RWPE1 (cell line): ENCODE data around the gene RGS3.

Source experiments
- CTCF ChIA-PET: fragments of 350-600 bp; sonication (Branson Sonifier 250); formaldehyde crosslinking; extraction: SDS; loops from one replicate; lab custom pipeline; 2021; lab: Yijun Ruan, JAX
- POLR2A ChIA-PET: fragments of 400-600 bp; formaldehyde crosslinking; extraction: SDS; loops from one replicate; lab custom pipeline; 2020; ENCODE audit warnings: antibody characterized with exemption; ENCODE audit not compliant: low non-redundant PET; lab: Yijun Ruan, JAX
- DNase-seq: peaks from one replicate; pipeline ENCODE4 v3.0.0; 2012; ENCODE audit warnings: low spot score
- H3K27ac ChIP-seq: fragments of 450-650 bp; 2 replicates; pipeline ENCODE4 v1.5.1; 2017
- TF ChIP-seq, protein P1 (sequence below): fragments of 450-650 bp; conservative IDR thresholded peaks from 2 replicates; pipeline ENCODE4 v1.5.1; 2017; ENCODE audit warnings: low read depth, mild to moderate bottlenecking

The RGS3 gene

DNA sequence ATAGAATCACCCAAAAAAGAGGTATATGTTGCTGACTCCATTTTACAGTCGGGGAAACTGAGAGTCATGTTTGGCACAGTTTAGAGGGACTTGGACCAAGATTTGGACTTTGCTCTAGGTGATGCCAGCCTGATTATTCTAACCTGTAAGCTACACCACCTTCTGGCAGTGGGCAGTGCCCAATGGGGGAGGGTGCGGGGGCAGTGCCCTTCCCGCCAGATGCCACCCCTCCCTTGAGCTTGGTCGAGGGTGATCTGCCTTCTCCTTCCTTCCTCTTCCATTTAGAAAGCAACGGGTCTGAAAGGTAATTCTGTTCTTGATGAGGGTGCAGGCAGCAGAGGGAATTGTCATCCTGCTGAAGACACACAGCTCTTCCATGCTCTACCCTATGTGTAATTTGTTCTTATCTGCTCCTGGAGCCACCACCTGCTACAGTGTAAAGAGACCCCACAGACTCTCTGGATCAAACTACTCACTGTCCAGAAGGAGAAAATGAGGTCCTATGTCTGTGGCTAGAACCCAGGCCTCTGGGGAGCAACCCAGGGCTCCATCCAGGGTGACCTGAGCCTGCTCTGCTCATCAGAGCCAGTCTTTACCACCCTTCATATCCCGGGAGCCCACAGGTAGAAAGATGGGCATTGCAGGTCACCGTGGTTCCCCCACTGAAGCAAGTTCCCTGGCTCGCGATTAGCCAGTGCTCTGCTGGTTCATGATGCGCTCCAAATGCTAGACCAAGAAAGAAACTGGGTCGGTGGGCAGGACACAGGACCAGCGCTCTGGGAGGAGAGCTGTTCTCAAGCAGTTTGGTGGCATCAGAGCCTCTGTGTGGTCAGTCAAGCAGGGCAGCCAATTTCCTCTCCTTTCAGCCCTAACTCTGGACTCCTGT is 156.2 kb downstream of the RGS3 start:
- TF ChIP-seq, protein P1, sequence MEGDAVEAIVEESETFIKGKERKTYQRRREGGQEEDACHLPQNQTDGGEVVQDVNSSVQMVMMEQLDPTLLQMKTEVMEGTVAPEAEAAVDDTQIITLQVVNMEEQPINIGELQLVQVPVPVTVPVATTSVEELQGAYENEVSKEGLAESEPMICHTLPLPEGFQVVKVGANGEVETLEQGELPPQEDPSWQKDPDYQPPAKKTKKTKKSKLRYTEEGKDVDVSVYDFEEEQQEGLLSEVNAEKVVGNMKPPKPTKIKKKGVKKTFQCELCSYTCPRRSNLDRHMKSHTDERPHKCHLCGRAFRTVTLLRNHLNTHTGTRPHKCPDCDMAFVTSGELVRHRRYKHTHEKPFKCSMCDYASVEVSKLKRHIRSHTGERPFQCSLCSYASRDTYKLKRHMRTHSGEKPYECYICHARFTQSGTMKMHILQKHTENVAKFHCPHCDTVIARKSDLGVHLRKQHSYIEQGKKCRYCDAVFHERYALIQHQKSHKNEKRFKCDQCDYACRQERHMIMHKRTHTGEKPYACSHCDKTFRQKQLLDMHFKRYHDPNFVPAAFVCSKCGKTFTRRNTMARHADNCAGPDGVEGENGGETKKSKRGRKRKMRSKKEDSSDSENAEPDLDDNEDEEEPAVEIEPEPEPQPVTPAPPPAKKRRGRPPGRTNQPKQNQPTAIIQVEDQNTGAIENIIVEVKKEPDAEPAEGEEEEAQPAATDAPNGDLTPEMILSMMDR: no peak
- DNase-seq: no peak
- H3K27ac ChIP-seq: peak overlapping the region; percentile 86
- POLR2A ChIA-PET: no interaction called here
- CTCF ChIA-PET: interaction anchor here (0.6 kb wide), 2 partner anchors 172 to 1354 kb away, joined by 3 to 4 read pairs; no protein-coding TSS in a partner anchor

- DNase-seq: peak; percentile 96
- ChIA-PET POLR2A (no interaction called here), CTCF (interaction anchor here (0.6 kb wide), 1 partner anchor 47 kb away, joined by 3 read pairs; no protein-coding TSS in a partner anchor)
- H3K27ac ChIP-seq: peak overlapping the region; percentile 86
- TF ChIP-seq, protein P1: no peak
Measured at GRCh38 chr9:113620377-113621161, 157.0 kb downstream of the RGS3 start.

- POLR2A ChIA-PET: no interaction called here
- TF ChIP-seq, protein P1: no peak
- no peak for DNase-seq
- H3K27ac ChIP-seq: peak overlapping the region; percentile 86
- CTCF ChIA-PET: interaction anchor here (0.5 to 1.8 kb wide), 4 partner anchors 10 to 208 kb away, joined by 3 to 4 read pairs (median 3); no protein-coding TSS in a partner anchor
Measured at GRCh38 chr9:113621309-113621791, 157.8 kb downstream of the RGS3 start.

DNA sequence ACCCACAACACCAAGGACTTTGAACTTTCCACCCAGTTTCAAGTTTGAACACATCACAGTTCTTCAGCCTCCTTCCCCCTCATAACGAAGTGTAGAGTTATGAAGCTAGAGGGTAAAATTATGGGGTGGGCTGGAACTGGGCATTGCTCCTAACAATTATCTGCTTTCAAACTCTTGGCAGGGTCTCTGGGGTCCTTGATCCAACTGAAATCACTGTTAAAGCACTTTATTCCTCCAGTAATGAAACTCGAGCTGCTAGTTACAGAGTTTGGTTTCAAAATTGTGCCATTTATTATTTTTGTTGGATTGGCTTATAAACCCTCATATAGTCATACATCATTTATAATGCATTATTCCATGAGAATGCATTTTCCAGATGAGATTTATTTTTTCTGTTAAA is 158.5 kb downstream of the RGS3 start:
- CTCF ChIA-PET: interaction anchor here (0.5 to 1.8 kb wide), 4 partner anchors 10 to 209 kb away, joined by 3 to 4 read pairs (median 4); no protein-coding TSS in a partner anchor

DNA sequence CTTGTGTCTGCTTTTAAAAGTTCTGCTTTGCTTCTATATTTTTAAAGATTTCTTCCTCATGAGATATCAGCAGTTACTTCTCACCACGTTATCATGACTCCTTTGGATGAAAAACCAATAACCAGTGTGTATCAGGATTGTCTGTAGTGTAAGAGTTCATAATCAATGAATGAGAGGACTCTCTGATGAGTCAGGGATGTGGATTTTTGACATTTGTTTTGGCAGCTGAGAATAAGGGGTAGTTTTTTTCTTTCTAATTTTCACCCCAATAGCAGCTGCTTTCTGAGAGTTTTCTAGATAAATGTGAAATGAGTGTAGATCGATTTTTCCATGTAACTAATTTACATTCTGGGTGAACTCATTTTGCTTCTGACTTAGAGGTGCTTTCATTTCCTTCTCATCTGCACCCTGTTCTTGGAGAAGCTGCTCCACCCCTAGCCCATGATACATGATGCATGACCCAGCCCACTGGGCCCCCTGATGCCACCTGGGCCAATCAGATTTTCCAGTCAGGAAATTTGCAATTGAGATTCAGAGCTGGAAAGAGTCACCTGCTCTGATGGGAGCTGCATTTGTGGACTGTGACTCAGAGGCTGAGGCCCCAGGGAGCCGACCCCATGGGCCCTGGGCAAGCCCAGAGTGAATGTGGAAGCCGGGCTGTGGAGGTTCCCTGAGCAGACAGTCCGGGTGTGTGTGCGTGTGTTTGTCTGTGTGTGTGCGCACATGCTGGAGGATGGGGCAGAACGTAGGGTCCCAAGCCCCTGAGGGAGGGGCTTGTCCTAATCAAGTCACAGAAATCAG is 159.3 kb downstream of the RGS3 start:
- H3K27ac ChIP-seq: peak overlapping the region; percentile 44
- POLR2A ChIA-PET: no interaction called here
- peak; percentile 94 for DNase-seq
- CTCF ChIA-PET: interaction anchor here (0.5 to 1.8 kb wide), 2 partner anchors 32 to 41 kb away, joined by 3 to 4 read pairs; no protein-coding TSS in a partner anchor
- TF ChIP-seq, protein P1: no peak

More for the DNA sequence above, 158.5 kb downstream of the RGS3 start:
- POLR2A ChIA-PET: interaction anchor here (0.6 kb wide), 1 partner anchor 9 kb away, joined by 3 read pairs; no protein-coding TSS in a partner anchor
- DNase-seq: no peak
- TF ChIP-seq, protein P1: no peak
- H3K27ac ChIP-seq: no peak overlapping the region
